ENCODE results near the gene RALGAPA2. TPM values are rescaled to one million over a fixed set of nuclear protein-coding genes. Genes with fewer than 3 reads are reported as not detected.

The RALGAPA2 gene
- total and polyA plus RNA-seq, 2 experiments from 2014 or later, result 1.3 to 2.6 TPM

DNA sequence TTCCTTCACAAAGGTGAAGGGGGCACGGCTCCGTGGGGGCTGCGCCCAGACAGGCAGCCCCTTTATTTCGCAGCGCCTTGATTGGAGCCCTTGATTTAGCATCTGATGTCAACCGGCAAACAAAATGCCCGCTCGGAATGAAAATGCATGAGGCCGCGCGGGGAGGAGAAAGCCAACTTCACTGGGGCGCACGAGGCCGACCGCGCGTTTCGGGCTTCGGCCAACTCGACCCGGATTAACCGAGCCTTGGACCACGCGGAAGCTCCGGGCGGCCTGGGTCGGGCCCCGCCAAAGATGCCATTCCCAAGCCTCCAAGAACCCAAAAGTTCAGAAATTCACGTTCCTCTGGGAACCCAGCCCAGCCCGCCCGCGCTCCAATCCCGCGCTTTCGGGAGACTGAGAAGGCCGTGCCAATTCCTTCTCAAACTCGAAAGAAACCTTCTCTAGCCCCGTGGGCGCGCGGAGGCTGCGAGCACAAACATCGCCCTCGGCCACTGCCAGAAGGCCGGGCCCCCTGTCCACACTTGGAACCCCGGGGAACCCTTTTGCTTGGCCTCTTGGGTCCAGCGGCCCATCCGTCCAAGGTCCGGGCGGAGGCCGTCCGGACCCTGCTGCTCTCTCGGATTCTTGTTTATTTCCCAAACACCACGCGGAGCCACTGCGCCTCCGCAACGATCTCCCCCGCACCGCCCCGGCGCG, 345.4 kb downstream of the RALGAPA2 start:
- no peaks in the 10 kb centered on the region for H3F3A ChIP-seq (ENCODE audit: insufficient read depth)
- DNase-seq, result peak; percentile 21
- no peak overlapping the region for H3K27ac ChIP-seq
- WGBS, 2 experiments (ENCODE audit: low coverage in 1 of 2, low lambda C conversion rate in 2 of 2, missing lambda C conversion rate in 2 of 2), result 1 to 3% methylated on average over 46 to 63 of the region's 63 CpGs
- peak; percentile 51; the same call in 1 of the 2 replicates for TF ChIP-seq EZH2phosphoT487 (IDR thresholded peaks at IDR 0.05; ENCODE audit: insufficient read depth, low read depth)
- peak; percentile 99 for TF ChIP-seq EZH2 (IDR thresholded peaks at IDR 0.05; ENCODE audit: insufficient read depth, poor library complexity, severe bottlenecking)
- no peaks in the 10 kb centered on the region for H3K36me3 ChIP-seq (ENCODE audit: low read depth)
- no peaks in the 10 kb centered on the region for H3K4me1 ChIP-seq (ENCODE audit: insufficient read depth)
- no peak overlapping the region for H2AFZ ChIP-seq
- H3K4me3 ChIP-seq, result no peak overlapping the region
- H3K4me2 ChIP-seq (ENCODE audit: unreplicated experiment), result no peak overlapping the region
- H3K27me3 ChIP-seq (replicated peaks; ENCODE audit: insufficient read depth), result peaks cover 80% of the 10 kb centered on the region
- no peaks in the 10 kb centered on the region for H3K79me2 ChIP-seq (ENCODE audit: insufficient read depth)
- H3K9me3 ChIP-seq (ENCODE audit: low read depth), result no peaks in the 10 kb centered on the region
- no peaks in the 10 kb centered on the region for H3K9me2 ChIP-seq (ENCODE audit: insufficient read depth)
- no peaks in the 10 kb centered on the region for H4K20me1 ChIP-seq (ENCODE audit: insufficient read depth)
- no peak overlapping the region for H3K9ac ChIP-seq
- in situ Hi-C loops (cut with MboI), result loop anchor here (10.0 kb wide), 1 partner anchor 188 kb away; no protein-coding TSS in a partner anchor

DNA sequence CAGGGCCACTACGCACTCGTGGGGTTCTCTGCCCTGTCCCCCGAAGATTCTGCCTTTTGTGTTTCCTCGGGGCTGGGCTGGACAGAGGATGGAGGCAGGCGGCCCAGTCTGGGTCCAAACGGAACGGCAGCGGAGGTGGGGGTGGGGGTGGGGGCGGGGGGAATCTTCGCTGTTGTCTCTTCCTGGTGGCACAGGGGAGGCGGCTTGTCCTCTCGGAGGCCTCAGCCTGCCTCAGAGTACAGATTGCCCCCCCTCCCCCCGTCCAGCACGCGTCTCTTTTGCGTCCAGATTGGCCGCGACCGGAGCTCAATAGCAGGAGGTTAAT, 345.9 kb downstream of the RALGAPA2 start:
- in situ Hi-C loops (cut with MboI), result loop anchor here (10.0 kb wide), 1 partner anchor 188 kb away; no protein-coding TSS in a partner anchor
- no peak overlapping the region for H3K4me2 ChIP-seq (ENCODE audit: unreplicated experiment)
- H2AFZ ChIP-seq, result no peak overlapping the region
- TF ChIP-seq EZH2 (IDR thresholded peaks at IDR 0.05; ENCODE audit: insufficient read depth, poor library complexity, severe bottlenecking) (no peak), EZH2phosphoT487 (IDR thresholded peaks at IDR 0.05; ENCODE audit: insufficient read depth, low read depth) (no peak)
- no peak for DNase-seq
- no peaks in the 10 kb centered on the region for H3K36me3 ChIP-seq (ENCODE audit: low read depth)
- no peak overlapping the region for H3K9ac ChIP-seq
- H3K4me3 ChIP-seq, result no peak overlapping the region
- H3K27me3 ChIP-seq (replicated peaks; ENCODE audit: insufficient read depth), result peaks cover 80% of the 10 kb centered on the region
- no peaks in the 10 kb centered on the region for H3K4me1 ChIP-seq (ENCODE audit: insufficient read depth)
- no peaks in the 10 kb centered on the region for H3K79me2 ChIP-seq (ENCODE audit: insufficient read depth)
- no peaks in the 10 kb centered on the region for H3F3A ChIP-seq (ENCODE audit: insufficient read depth)
- no peaks in the 10 kb centered on the region for H4K20me1 ChIP-seq (ENCODE audit: insufficient read depth)
- no peaks in the 10 kb centered on the region for H3K9me2 ChIP-seq (ENCODE audit: insufficient read depth)
- 16 to 33% methylated on average over 10 to 18 of the region's 19 CpGs for WGBS, 2 experiments (ENCODE audit: low coverage in 1 of 2, low lambda C conversion rate in 2 of 2, missing lambda C conversion rate in 2 of 2)
- no peaks in the 10 kb centered on the region for H3K9me3 ChIP-seq (ENCODE audit: low read depth)
- no peak overlapping the region for H3K27ac ChIP-seq

DNA sequence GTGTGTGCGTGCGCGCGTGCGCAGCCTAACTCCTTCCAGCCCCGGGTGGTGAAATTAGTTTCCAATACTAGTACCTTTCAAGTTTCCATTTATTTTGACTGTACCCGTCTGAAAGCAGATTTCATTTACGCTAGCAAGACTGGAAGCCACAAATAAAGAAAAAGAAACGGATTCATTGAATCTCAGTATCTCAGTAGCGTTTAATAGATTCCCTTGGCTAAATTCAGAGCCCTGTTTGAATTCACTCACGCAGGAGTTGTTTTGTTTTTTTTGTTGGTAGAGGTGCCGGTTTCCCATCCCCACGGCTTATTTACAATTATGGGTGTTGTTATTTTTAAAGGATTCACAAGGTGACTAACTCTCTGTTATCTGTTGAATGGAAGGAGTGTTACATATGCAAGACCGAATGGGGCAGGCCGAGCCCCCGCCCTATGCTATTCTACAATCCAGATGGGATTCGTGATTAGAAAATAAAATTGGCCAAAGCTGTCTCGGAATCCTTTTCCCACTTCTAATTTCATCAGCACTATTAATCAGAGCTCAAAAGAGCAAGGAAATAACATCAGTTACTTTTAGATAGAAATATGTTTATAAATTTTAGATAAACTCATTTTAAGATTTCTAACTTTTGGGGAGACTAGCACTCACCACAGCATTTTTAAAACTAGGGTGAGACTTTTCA, 346.8 kb downstream of the RALGAPA2 start:
- no peaks in the 10 kb centered on the region for H3K4me1 ChIP-seq (ENCODE audit: insufficient read depth)
- TF ChIP-seq EZH2 (IDR thresholded peaks at IDR 0.05; ENCODE audit: insufficient read depth, poor library complexity, severe bottlenecking) (peak; percentile 81), EZH2phosphoT487 (IDR thresholded peaks at IDR 0.05; ENCODE audit: insufficient read depth, low read depth) (no peak)
- in situ Hi-C loops (cut with MboI), result loop anchor here (10.0 kb wide), 1 partner anchor 189 kb away; no protein-coding TSS in a partner anchor

DNA sequence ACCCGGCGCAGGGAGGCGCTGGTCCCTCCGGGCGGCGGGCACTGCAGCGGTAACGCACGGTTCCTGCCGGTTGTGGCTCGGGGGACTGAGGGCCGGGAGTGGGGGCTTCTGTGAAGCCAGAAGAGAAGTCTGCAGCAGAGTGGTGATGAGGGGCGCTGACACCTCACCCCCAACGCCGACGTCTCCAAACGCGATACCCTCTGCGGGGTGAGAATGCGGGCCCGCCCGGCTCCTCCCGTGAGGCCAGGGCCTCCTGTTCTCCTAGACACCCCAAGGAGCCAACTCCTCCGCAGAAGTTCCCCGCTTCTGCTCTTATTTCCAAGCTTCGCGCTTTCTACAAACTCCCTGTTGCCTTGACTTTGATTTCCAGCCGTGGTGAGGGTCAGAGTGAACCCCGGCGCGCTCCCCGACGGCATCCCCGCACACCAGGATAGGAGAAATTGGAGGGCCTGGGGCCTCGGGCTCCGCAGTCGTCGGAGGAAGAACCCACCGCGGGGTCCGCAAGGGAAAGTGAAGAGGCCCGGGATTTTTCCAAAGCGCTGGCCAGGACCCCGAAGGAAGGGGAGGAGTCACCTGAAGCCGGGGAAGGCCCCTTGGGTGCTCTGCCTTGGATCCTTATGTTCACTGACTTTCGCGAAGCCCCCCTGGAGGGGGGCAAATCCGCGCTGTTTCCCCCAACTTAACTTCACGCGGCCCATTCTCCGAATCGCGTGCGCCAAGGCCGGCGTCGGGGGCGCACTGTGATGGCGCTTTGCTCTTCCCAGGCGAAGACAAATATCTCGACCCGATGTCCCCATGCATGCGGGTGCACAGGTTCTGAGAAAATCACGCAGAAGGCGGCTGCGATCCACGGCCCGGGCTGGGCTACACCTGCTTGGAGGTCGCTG, 347.6 kb downstream of the RALGAPA2 start:
- no peak for DNase-seq
- H3K27ac ChIP-seq, result no peak overlapping the region
- H3K9me2 ChIP-seq (ENCODE audit: insufficient read depth), result no peaks in the 10 kb centered on the region
- H3F3A ChIP-seq (ENCODE audit: insufficient read depth), result no peaks in the 10 kb centered on the region
- no peaks in the 10 kb centered on the region for H3K79me2 ChIP-seq (ENCODE audit: insufficient read depth)
- H3K9ac ChIP-seq, result no peak overlapping the region
- H3K4me3 ChIP-seq, result no peak overlapping the region
- WGBS, 2 experiments (ENCODE audit: low coverage in 1 of 2, low lambda C conversion rate in 2 of 2, missing lambda C conversion rate in 2 of 2), result 21 to 25% methylated on average over 67 to 70 of the region's 70 CpGs
- H3K27me3 ChIP-seq (replicated peaks; ENCODE audit: insufficient read depth), result peaks cover 75% of the 10 kb centered on the region
- H3K4me1 ChIP-seq (ENCODE audit: insufficient read depth), result no peaks in the 10 kb centered on the region
- no peaks in the 10 kb centered on the region for H3K9me3 ChIP-seq (ENCODE audit: low read depth)
- TF ChIP-seq EZH2 (IDR thresholded peaks at IDR 0.05; ENCODE audit: insufficient read depth, poor library complexity, severe bottlenecking) (peak; percentile 5), EZH2phosphoT487 (IDR thresholded peaks at IDR 0.05; ENCODE audit: insufficient read depth, low read depth) (no peak)
- no peak overlapping the region for H2AFZ ChIP-seq
- no peaks in the 10 kb centered on the region for H4K20me1 ChIP-seq (ENCODE audit: insufficient read depth)
- H3K4me2 ChIP-seq (ENCODE audit: unreplicated experiment), result no peak overlapping the region
- H3K36me3 ChIP-seq (ENCODE audit: low read depth), result no peaks in the 10 kb centered on the region
- in situ Hi-C loops (cut with MboI), result loop anchor here (10.0 kb wide), 1 partner anchor 190 kb away; no protein-coding TSS in a partner anchor

More for the DNA sequence above, 346.8 kb downstream of the RALGAPA2 start:
- H3F3A ChIP-seq (ENCODE audit: insufficient read depth), result no peaks in the 10 kb centered on the region
- no peak for DNase-seq
- H3K9me3 ChIP-seq (ENCODE audit: low read depth), result no peaks in the 10 kb centered on the region
- H3K79me2 ChIP-seq (ENCODE audit: insufficient read depth), result no peaks in the 10 kb centered on the region
- H3K9me2 ChIP-seq (ENCODE audit: insufficient read depth), result no peaks in the 10 kb centered on the region
- H3K4me3 ChIP-seq, result no peak overlapping the region
- peaks cover 81% of the 10 kb centered on the region for H3K27me3 ChIP-seq (replicated peaks; ENCODE audit: insufficient read depth)
- no peaks in the 10 kb centered on the region for H3K36me3 ChIP-seq (ENCODE audit: low read depth)
- H3K4me2 ChIP-seq (ENCODE audit: unreplicated experiment), result no peak overlapping the region
- no peak overlapping the region for H3K27ac ChIP-seq
- H4K20me1 ChIP-seq (ENCODE audit: insufficient read depth), result no peaks in the 10 kb centered on the region
- H2AFZ ChIP-seq, result no peak overlapping the region
- 38% methylated on average over 18 of the region's 18 CpGs for WGBS, 2 experiments (ENCODE audit: low coverage in 1 of 2, low lambda C conversion rate in 2 of 2, missing lambda C conversion rate in 2 of 2)
- no peak overlapping the region for H3K9ac ChIP-seq

All from GM23248 (cell line).